Liver (tissue), 3 donors: Measurements from ENCODE around the gene ERC2.

ENCODE experiments used
- FOXA2 ChIP-seq: IDR thresholded peaks from 2 replicates; pipeline ENCODE4 v1.6.1; 2016; ENCODE audit warnings: antibody characterized with exemption
- GABPA ChIP-seq, 2 donors: IDR thresholded peaks in 1 of 2; conservative IDR thresholded peaks in 1 of 2; 2 replicates each; pipeline ENCODE4 v1.6.1; 2016; ENCODE audit warnings: antibody characterized with exemption in 2 of 2, mild to moderate bottlenecking in 1 of 2, moderate library complexity in 1 of 2
- RAD21 ChIP-seq, 2 donors: IDR thresholded peaks; 2 replicates each; pipeline ENCODE4 v1.6.1; 2016; ENCODE audit warnings: antibody characterized with exemption in 2 of 2, mild to moderate bottlenecking in 2 of 2
- TAF1 ChIP-seq: conservative IDR thresholded peaks from 2 replicates; pipeline ENCODE4 v1.6.1; 2016; ENCODE audit warnings: antibody characterized with exemption, mild to moderate bottlenecking
- YY1 ChIP-seq: IDR thresholded peaks from 2 replicates; pipeline ENCODE4 v1.6.1; 2016; ENCODE audit warnings: antibody characterized with exemption, mild to moderate bottlenecking
- TF ChIP-seq, protein P1 (sequence below): fragments of 150-350 bp; IDR thresholded peaks from 2 replicates; pipeline ENCODE4 v1.5.1; 2017; ENCODE audit warnings: improper control_type of control experiment, low read depth, low read length; ENCODE audit not compliant: missing input control
- TF ChIP-seq, protein P2 (sequence below): IDR thresholded peaks from 2 replicates; pipeline ENCODE4 v1.6.1; 2016; ENCODE audit warnings: antibody characterized with exemption
- TF ChIP-seq, protein P3 (sequence below): IDR thresholded peaks from 2 replicates; pipeline ENCODE4 v1.6.1; 2016; ENCODE audit warnings: antibody characterized with exemption
- TF ChIP-seq, protein P4 (sequence below): IDR thresholded peaks from 2 replicates; pipeline ENCODE4 v1.6.1; 2016; ENCODE audit warnings: antibody characterized with exemption, mild to moderate bottlenecking
- donor health status: healthy.
- donor health status: healthy.

DNA sequence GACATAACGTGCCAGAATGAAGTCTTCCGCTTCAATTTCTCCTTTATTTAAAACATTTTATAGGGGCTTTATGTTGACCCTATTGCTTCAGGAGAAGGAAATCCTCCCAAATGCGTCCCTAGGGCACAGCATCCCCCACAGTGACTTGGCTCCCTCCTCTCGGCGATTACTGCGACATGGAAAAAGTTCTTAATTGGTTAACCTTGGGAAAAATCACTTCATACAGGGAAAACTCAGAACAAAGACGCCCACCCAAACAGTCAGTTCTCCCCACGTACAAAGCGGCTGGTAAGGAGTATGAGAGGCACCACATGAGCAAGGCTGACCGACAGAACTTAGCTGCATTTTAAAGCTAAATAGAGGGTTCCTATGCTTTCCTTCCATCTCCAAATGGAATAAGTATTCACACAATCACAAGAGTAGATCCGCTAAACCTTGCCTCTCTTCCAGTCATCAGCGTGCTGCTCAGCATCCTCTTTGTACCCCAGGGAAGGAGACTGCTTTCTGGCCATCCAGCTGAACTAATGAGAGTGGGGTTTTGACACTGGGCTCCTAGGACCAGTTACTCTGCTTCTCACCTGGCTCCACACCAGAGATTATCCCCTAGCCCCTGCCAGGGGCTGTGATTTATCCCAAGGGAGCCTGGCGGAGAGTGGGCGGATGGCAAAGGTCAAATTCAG is 565.9 kb downstream of the ERC2 start:
- TF ChIP-seq, protein P1, sequence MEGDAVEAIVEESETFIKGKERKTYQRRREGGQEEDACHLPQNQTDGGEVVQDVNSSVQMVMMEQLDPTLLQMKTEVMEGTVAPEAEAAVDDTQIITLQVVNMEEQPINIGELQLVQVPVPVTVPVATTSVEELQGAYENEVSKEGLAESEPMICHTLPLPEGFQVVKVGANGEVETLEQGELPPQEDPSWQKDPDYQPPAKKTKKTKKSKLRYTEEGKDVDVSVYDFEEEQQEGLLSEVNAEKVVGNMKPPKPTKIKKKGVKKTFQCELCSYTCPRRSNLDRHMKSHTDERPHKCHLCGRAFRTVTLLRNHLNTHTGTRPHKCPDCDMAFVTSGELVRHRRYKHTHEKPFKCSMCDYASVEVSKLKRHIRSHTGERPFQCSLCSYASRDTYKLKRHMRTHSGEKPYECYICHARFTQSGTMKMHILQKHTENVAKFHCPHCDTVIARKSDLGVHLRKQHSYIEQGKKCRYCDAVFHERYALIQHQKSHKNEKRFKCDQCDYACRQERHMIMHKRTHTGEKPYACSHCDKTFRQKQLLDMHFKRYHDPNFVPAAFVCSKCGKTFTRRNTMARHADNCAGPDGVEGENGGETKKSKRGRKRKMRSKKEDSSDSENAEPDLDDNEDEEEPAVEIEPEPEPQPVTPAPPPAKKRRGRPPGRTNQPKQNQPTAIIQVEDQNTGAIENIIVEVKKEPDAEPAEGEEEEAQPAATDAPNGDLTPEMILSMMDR = no peak
- TF ChIP-seq TAF1 (no peak), GABPA (IDR thresholded peaks at IDR 0.05 in 1 of 2, conservative IDR thresholded peaks at IDR 0.05 in 1 of 2) (no peak), YY1 (no peak), RAD21 (IDR thresholded peaks at IDR 0.05) (no peak), FOXA2 (no peak)
- TF ChIP-seq, protein P2, sequence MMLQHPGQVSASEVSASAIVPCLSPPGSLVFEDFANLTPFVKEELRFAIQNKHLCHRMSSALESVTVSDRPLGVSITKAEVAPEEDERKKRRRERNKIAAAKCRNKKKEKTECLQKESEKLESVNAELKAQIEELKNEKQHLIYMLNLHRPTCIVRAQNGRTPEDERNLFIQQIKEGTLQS = no peak
- TF ChIP-seq, protein P3, sequence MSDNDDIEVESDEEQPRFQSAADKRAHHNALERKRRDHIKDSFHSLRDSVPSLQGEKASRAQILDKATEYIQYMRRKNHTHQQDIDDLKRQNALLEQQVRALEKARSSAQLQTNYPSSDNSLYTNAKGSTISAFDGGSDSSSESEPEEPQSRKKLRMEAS = no peak
- TF ChIP-seq, protein P4, sequence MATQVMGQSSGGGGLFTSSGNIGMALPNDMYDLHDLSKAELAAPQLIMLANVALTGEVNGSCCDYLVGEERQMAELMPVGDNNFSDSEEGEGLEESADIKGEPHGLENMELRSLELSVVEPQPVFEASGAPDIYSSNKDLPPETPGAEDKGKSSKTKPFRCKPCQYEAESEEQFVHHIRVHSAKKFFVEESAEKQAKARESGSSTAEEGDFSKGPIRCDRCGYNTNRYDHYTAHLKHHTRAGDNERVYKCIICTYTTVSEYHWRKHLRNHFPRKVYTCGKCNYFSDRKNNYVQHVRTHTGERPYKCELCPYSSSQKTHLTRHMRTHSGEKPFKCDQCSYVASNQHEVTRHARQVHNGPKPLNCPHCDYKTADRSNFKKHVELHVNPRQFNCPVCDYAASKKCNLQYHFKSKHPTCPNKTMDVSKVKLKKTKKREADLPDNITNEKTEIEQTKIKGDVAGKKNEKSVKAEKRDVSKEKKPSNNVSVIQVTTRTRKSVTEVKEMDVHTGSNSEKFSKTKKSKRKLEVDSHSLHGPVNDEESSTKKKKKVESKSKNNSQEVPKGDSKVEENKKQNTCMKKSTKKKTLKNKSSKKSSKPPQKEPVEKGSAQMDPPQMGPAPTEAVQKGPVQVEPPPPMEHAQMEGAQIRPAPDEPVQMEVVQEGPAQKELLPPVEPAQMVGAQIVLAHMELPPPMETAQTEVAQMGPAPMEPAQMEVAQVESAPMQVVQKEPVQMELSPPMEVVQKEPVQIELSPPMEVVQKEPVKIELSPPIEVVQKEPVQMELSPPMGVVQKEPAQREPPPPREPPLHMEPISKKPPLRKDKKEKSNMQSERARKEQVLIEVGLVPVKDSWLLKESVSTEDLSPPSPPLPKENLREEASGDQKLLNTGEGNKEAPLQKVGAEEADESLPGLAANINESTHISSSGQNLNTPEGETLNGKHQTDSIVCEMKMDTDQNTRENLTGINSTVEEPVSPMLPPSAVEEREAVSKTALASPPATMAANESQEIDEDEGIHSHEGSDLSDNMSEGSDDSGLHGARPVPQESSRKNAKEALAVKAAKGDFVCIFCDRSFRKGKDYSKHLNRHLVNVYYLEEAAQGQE = no peak
